Adrenal gland (tissue), 12 donors: ENCODE data around the gene LIPC. TPM values are rescaled to one million over a fixed set of nuclear protein-coding genes. Genes with fewer than 3 reads are reported as not detected.

Source experiments
- DNase-seq, 7 donors: peaks; one replicate each; pipeline ENCODE4 v3.0.0-alpha.2; 2019 to 2020
- H3K27ac ChIP-seq, 5 donors: fragments of 200-600 bp; sonication (generic) in 4 of 5; 1 replicate in 3 of 5; 2 replicates in 2 of 5; pipeline versions ENCODE4 v1.5.1 to v1.8.0; 2016 to 2020; ENCODE audit warnings: mild to moderate bottlenecking in 1 of 5
- H3K27me3 ChIP-seq: fragments of 200-600 bp; 2 replicates; pipeline ENCODE4 v1.8.0; 2021
- H3K36me3 ChIP-seq, 2 donors: fragments of 200-600 bp; replicated peaks in 1 of 2; 1 replicate in 1 of 2; 2 replicates in 1 of 2; pipeline versions ENCODE4 v1.5.1 to v1.8.0; 2018 to 2022
- H3K4me1 ChIP-seq, 2 donors: fragments of 200-600 bp; replicated peaks in 1 of 2; 1 replicate in 1 of 2; 2 replicates in 1 of 2; pipeline versions ENCODE4 v1.5.1 to v1.8.0; 2018 to 2021
- H3K4me3 ChIP-seq, 4 donors: fragments of 200-600 bp; sonication (generic) in 3 of 4; one replicate each; pipeline ENCODE4 v1.5.1; 2016 to 2018
- H3K9me3 ChIP-seq, 3 donors: fragments of 200-600 bp; sonication (generic) in 1 of 3; replicated peaks in 1 of 3; 1 replicate in 2 of 3; 2 replicates in 1 of 3; pipeline versions ENCODE4 v1.5.1 to v1.8.0; 2016 to 2021
- CTCF ChIP-seq, 6 experiments: fragments of 450-650 bp in 4 of 6; fragments of 200-600 bp in 2 of 6; sonication (generic) in 1 of 6; IDR thresholded peaks; 1 replicate in 5 of 6; 2 replicates in 1 of 6; pipeline versions ENCODE4 v1.5.1 to v1.8.0; 2016 to 2021; ENCODE audit warnings: antibody characterized with exemption in 6 of 6, mild to moderate bottlenecking in 2 of 6, moderate library complexity in 1 of 6
- POLR2A ChIP-seq, 2 donors: fragments of 450-650 bp; IDR thresholded peaks; one replicate each; pipeline ENCODE4 v1.6.1; 2017; ENCODE audit warnings: antibody characterized with exemption in 2 of 2, mild to moderate bottlenecking in 2 of 2, moderate library complexity in 1 of 2
- WGBS, 4 donors: extraction: QIAGEN DNeasy Blood & Tissue Kit in 2 of 4; methylation state at CpG; one replicate each; pipeline versions ENCODE4 v1.1.5 to v1.1.7; 2013 to 2017; 5-methylcytosine and 5-hydroxymethylcytosine counted together
- intact Hi-C, 2 donors: fragments of 100-400 bp; cut with DNase I; formaldehyde crosslinking; loops; one replicate each; pipeline versions ENCODE4 v1.14.1 to v1.15.0; 2022 to 2023
- polyA plus RNA-seq, 3 donors: library from polyadenylated mRNA; stranded (reverse); fragments of 200-250 nt in 2 of 3; fragments of 350-450 nt in 1 of 3; fragmentation: Illumina TruSeq in 1 of 3; extraction: RNeasy Lipid Tissue Mini Kit (QIAGEN cat#74804) in 1 of 3; gene quantifications; one replicate each; pipeline ENCODE4 v1.2.3, GENCODE V29; 2013 to 2014
- total RNA-seq, 9 donors: library from RNA; depleted of rRNA in 4 of 9; stranded (reverse); fragments of >200 nt in 4 of 9; fragments of 120-200 nt in 1 of 9; fragmentation: NEBNext Ultra II Directional in 1 of 9; extraction: Animal tissue kit (Norgen Biotek cat#: 25700) in 1 of 9; gene quantifications; one replicate each; pipeline versions ENCODE4 v1.1.0 to v1.2.4, GENCODE V29; 2013 to 2023
- donor health status: healthy with polysubstance abuse.
- donor health status: Bipolar disorder and iron deficiency.
- donor health status: DM: yes; HTN: yes; CAD: no.
- donor health status: DM: no; HTN: no; CAD: no.
- donor health status: DM: no; HTN: no; CAD: no.
- donor health status: DM: yes; HTN: yes; CAD: no.

LIPC gene
- total and polyA plus RNA-seq, 12 donors = 0.11 to 1.0 (median 0.24) TPM; not detected in 5

GRCh38 chr15:58413253-58413652, 18.5 kb upstream of the LIPC start:
- Histone ChIP-seq H3K9me3 (no peaks in the 10 kb centered on the region), H3K27ac (no peak overlapping the region), H3K27me3 (no peaks in the 10 kb centered on the region), H3K36me3 (no peaks in the 10 kb centered on the region), H3K4me1 (no peaks in the 10 kb centered on the region), H3K4me3 (no peak overlapping the region)
- TF ChIP-seq CTCF (IDR thresholded peaks at IDR 0.05) (no peak), POLR2A (IDR thresholded peaks at IDR 0.05) (no peak)
- WGBS, 4 donors = 96 to 100% (median 97%) methylated on average over 3 of the region's 3 CpGs
- intact Hi-C loops = no loop called here
- no peak for DNase-seq

DNA sequence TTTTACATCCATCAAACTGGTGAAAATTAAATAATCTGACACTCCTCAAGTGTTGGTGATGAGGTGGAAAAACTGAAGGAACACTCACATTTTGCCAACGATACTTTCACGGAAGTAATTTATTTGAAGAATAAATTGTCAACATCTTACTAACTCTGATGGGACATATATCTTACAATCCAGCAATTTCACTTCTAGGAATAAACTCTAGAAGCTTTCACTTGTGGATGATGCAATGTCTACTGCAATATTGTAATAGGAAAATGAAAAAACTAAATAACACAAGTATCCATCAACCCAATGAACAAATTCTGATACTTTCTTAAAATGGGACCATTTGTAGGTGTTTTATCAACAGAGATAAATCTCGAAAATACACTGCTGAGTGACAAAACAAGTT, 16.2 kb upstream of the LIPC start:
- no peak for DNase-seq
- H3K27me3 ChIP-seq = no peaks in the 10 kb centered on the region
- H3K9me3 ChIP-seq = no peaks in the 10 kb centered on the region
- intact Hi-C loops = no loop called here
- TF ChIP-seq CTCF (IDR thresholded peaks at IDR 0.05) (no peak), POLR2A (IDR thresholded peaks at IDR 0.05) (no peak)
- no peaks in the 10 kb centered on the region for H3K4me1 ChIP-seq
- WGBS, 4 donors = 78 to 87% (median 82%) methylated on average over 3 of the region's 3 CpGs
- no peak overlapping the region for H3K4me3 ChIP-seq
- H3K36me3 ChIP-seq = no peaks in the 10 kb centered on the region
- no peak overlapping the region for H3K27ac ChIP-seq

- H3K4me1 ChIP-seq = no peaks in the 10 kb centered on the region
- H3K27ac ChIP-seq = no peak overlapping the region
- no peaks in the 10 kb centered on the region for H3K27me3 ChIP-seq
- TF ChIP-seq POLR2A (IDR thresholded peaks at IDR 0.05) = no peak
- no peak for TF ChIP-seq CTCF (IDR thresholded peaks at IDR 0.05)
- no peaks in the 10 kb centered on the region for H3K9me3 ChIP-seq
- no peak for DNase-seq
- no peaks in the 10 kb centered on the region for H3K36me3 ChIP-seq
- intact Hi-C loops = no loop called here
- H3K4me3 ChIP-seq = no peak overlapping the region
- 71 to 89% (median 78%) methylated on average over 5 of the region's 5 CpGs for WGBS, 4 donors
Observed at GRCh38 chr15:58416963-58417362, 14.8 kb upstream of the LIPC start.

- no peaks in the 10 kb centered on the region for H3K27me3 ChIP-seq
- no peaks in the 10 kb centered on the region for H3K4me1 ChIP-seq
- WGBS, 4 donors = 67 to 96% (median 92%) methylated on average over 1 of the region's 1 CpG
- intact Hi-C loops = no loop called here
- no peaks in the 10 kb centered on the region for H3K36me3 ChIP-seq
- TF ChIP-seq POLR2A (IDR thresholded peaks at IDR 0.05) (no peak), CTCF (IDR thresholded peaks at IDR 0.05) (no peak)
- no peak overlapping the region for H3K27ac ChIP-seq
- H3K4me3 ChIP-seq = no peak overlapping the region
- DNase-seq = no peak
- no peaks in the 10 kb centered on the region for H3K9me3 ChIP-seq
Observed at GRCh38 chr15:58418135-58418534, 13.7 kb upstream of the LIPC start.
